ENCODE data around the gene NPBWR2.

NPBWR2 gene

GRCh38 chr20:64074184-64074789, 33.1 kb downstream of the NPBWR2 start:
- no peak for DNase-seq (ENCODE audit: low read depth in 1 of 2, low spot score in 1 of 2)

- DNase-seq (ENCODE audit: low read depth in 1 of 2, low spot score in 1 of 2) = no peak
Measured at GRCh38 chr20:64073476-64074183, 33.7 kb downstream of the NPBWR2 start.

- no peak for DNase-seq (ENCODE audit: low read depth in 1 of 2, low spot score in 1 of 2)
Measured at GRCh38 chr20:64072498-64073063, 34.8 kb downstream of the NPBWR2 start.

- no peak for DNase-seq (ENCODE audit: low read depth in 1 of 2, low spot score in 1 of 2)
Measured at GRCh38 chr20:64071341-64072332, 35.7 kb downstream of the NPBWR2 start.

GRCh38 chr20:64070244-64070993, 36.9 kb downstream of the NPBWR2 start:
- DNase-seq (ENCODE audit: low read depth in 1 of 2, low spot score in 1 of 2) = no peak

GRCh38 chr20:64069614-64070243, 37.6 kb downstream of the NPBWR2 start:
- no peak for DNase-seq (ENCODE audit: low read depth in 1 of 2, low spot score in 1 of 2)

- DNase-seq (ENCODE audit: low read depth in 1 of 2, low spot score in 1 of 2) = no peak
Measured at GRCh38 chr20:64069209-64069613, 38.2 kb downstream of the NPBWR2 start.

GRCh38 chr20:64068386-64069208, 38.8 kb downstream of the NPBWR2 start:
- DNase-seq (ENCODE audit: low read depth in 1 of 2, low spot score in 1 of 2) = no peak

- no peak for DNase-seq (ENCODE audit: low read depth in 1 of 2, low spot score in 1 of 2)
Measured at GRCh38 chr20:64067733-64068307, 39.5 kb downstream of the NPBWR2 start.

GRCh38 chr20:64067005-64067632, 40.2 kb downstream of the NPBWR2 start:
- DNase-seq (ENCODE audit: low read depth in 1 of 2, low spot score in 1 of 2) = no peak

GRCh38 chr20:64065974-64066343, 41.4 kb downstream of the NPBWR2 start:
- peak in 1 of 2 donors; percentile 23 for DNase-seq (ENCODE audit: low read depth in 1 of 2, low spot score in 1 of 2)

GRCh38 chr20:64065062-64065973, 42.0 kb downstream of the NPBWR2 start:
- no peak for DNase-seq (ENCODE audit: low read depth in 1 of 2, low spot score in 1 of 2)

GRCh38 chr20:64064145-64064698, 43.1 kb downstream of the NPBWR2 start:
- DNase-seq (ENCODE audit: low read depth in 1 of 2, low spot score in 1 of 2) = no peak

GRCh38 chr20:64063389-64064144, 43.8 kb downstream of the NPBWR2 start:
- DNase-seq (ENCODE audit: low read depth in 1 of 2, low spot score in 1 of 2) = no peak

GRCh38 chr20:64062596-64063388, 44.6 kb downstream of the NPBWR2 start, which contains the start of gene TCEA2:
Gene TCEA2, plus strand, starts transcription at chr20:64063198. Its CDS starts 115 bp downstream, at chr20:64063313.
- peak; percentile 84 to 92 for DNase-seq (ENCODE audit: low read depth in 1 of 2, low spot score in 1 of 2)

GRCh38 chr20:64062276-64062595, 45.1 kb downstream of the NPBWR2 start:
- no peak for DNase-seq (ENCODE audit: low read depth in 1 of 2, low spot score in 1 of 2)

All from activated CD4-positive, alpha-beta T cell treated with anti-CD3 and anti-CD28 coated beads, Interleukin-2, amount 50 U/mL, for 24 hours (primary cell).